ENCODE data around the gene ERGIC2.
"Not testable (repeated sequence)": the region's sequence is repeated elsewhere in the genome, so short reads cannot be mapped to it uniquely, and the experiment has no call there.

The ERGIC2 gene

GRCh38 chr12:29306266-29306665 is 74.7 kb downstream of the ERGIC2 start:
- in situ Hi-C loops (cut with MboI; ENCODE audit: low sequenced_read_pairs): no loop called here

- in situ Hi-C loops (cut with MboI; ENCODE audit: low sequenced_read_pairs): no loop called here
Measured at GRCh38 chr12:29304388-29304787, 76.6 kb downstream of the ERGIC2 start.

DNA sequence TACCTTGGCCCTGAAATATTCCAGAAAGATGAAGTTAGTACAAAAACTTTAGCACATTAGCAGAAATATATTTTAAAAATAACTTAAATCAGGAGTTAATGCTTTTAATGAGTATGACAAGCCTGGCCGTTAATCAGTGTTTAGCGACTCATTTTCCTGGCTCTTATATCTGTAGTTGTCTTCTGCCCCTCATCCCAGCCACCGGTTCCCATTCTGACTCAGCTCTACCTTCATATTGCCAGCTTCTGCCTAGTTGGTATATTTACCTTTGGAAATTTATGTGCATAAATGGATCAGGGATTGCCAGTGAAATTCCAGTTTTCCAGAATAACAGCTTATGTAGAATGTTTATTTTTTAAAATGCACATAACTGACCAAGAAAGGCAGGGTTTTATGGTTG is 79.9 kb downstream of the ERGIC2 start:
- in situ Hi-C loops (cut with MboI; ENCODE audit: low sequenced_read_pairs): no loop called here

DNA sequence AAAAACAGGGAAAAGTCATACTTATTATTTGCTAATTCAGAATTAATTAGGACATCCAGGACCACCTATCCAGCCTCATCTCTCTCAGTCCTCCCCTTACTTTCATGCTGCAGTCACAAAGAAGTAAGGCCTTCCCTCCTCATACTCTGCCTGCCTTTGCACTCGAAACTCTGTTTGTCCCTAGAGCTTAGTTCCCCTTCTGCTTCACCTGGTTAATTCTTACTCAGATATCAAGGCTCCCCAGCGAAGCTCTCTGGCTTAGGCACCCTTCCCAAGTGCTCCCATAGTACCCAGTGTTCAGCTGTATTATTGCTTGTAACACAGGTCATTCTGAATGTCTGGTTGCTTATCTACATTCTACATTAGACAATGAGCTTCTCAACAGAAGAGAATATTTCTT is 81.3 kb downstream of the ERGIC2 start:
- in situ Hi-C loops (cut with MboI; ENCODE audit: low sequenced_read_pairs): no loop called here

GRCh38 chr12:29291226-29291625 is 89.7 kb downstream of the ERGIC2 start:
- in situ Hi-C loops (cut with MboI; ENCODE audit: low sequenced_read_pairs): no loop called here

DNA sequence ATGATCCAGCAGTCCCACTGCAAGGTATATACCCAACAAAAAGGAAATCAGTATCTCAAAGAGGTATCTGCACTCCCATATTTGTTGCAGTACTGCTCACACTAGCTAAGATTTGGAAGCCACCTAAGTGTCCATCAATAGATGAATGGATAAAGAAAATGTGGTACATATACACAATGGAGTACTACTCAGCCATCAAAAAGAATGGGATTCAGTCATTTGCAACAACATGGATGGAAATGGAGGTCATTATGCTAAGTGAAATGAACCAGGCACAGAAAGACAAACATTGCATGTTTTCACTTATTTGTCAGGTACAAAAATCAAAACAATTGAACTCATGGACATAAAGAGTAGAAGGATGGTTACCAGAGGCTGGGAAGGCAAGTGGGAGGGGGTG is 90.5 kb downstream of the ERGIC2 start:
- in situ Hi-C loops (cut with MboI; ENCODE audit: low sequenced_read_pairs): not testable (repeated sequence)

GRCh38 chr12:29288031-29288430 is 92.9 kb downstream of the ERGIC2 start:
- in situ Hi-C loops (cut with MboI; ENCODE audit: low sequenced_read_pairs): no loop called here

DNA sequence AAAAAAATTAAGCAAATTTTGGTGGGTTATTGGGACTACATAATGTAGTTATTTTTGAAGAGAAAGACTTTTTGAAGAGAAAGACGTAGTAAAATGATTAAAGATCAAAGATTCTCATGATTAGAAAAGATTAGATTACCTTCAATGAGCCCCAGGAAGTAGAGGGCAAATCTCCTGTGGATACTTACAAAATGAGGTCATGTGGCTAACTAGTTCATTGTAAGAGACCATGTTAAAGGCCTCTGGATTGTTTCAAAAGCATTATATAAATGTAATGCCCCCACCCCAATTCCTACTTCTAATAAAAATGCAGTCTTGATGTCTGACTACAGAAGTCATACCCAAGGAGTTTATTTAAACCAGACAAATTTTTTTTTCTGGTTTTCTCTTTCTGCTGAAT is 93.3 kb downstream of the ERGIC2 start:
- in situ Hi-C loops (cut with MboI; ENCODE audit: low sequenced_read_pairs): no loop called here

All from HL-60/S4 (cell line).